ENCODE results near the gene TRPM3. TPM values are rescaled to one million over a fixed set of nuclear protein-coding genes. Genes with fewer than 3 reads are reported as not detected.
A peak's percentile ranks its signal among the peaks of the same experiment; 100 is the strongest.

Gene TRPM3
- total and polyA plus RNA-seq, 2 of the 13 experiments (the other 11 are each of a cell fraction or from before 2014, with no cell fraction given) = not detected

GRCh38 chr9:70574151-70574837 lies 547.1 kb downstream of the TRPM3 start (continued):
- no peak for TF ChIP-seq ZNF710 (CRISPR knock-in tag; IDR thresholded peaks at IDR 0.05; ENCODE audit: borderline replicate concordance)
- TF ChIP-seq MEF2D (CRISPR knock-in tag; IDR thresholded peaks at IDR 0.05) = no peak
- TF ChIP-seq ZNF451 (CRISPR knock-in tag; IDR thresholded peaks at IDR 0.05) = no peak
- TF ChIP-seq ETS1 (CRISPR knock-in tag; IDR thresholded peaks at IDR 0.05) = no peak
- no peak for TF ChIP-seq KDM4B (CRISPR knock-in tag; IDR thresholded peaks at IDR 0.05)

GRCh38 chr9:70573308-70573707 lies 548.1 kb downstream of the TRPM3 start:
- H3K79me2 ChIP-seq (ENCODE audit: insufficient read depth, low read length) = no peaks in the 10 kb centered on the region
- H3K4me2 ChIP-seq (ENCODE audit: low read depth, low read length) = no peak overlapping the region
- in situ Hi-C loops (cut with HindIII; ENCODE audit: extremely low pct_ligation_motif_present, low pct_unique_long_range_greater_than_20kb) = no loop called here
- no TSS peak for BruUV-seq (replicated peaks)
- peak; percentile 69 for ATAC-seq
- DNase-seq (ENCODE audit: low spot score) = no peak
- TF ChIP-seq SOX6 (IDR thresholded peaks at IDR 0.05) = no peak
- peak; percentile 26; the same call in 1 of the 2 replicates for TF ChIP-seq SOX6 (CRISPR knock-in tag; IDR thresholded peaks at IDR 0.05)
- TF ChIP-seq NFAT5 (CRISPR knock-in tag; IDR thresholded peaks at IDR 0.05) = no peak
- TF ChIP-seq SOX13 (IDR thresholded peaks at IDR 0.05) = no peak
- peak in 1 of 2 experiments; percentile 58; a peak in 2 of 4 replicates for TF ChIP-seq SOX13 (CRISPR knock-in tag; conservative IDR thresholded peaks at IDR 0.05 in 1 of 2, IDR thresholded peaks at IDR 0.05 in 1 of 2)
- peaks cover 37% of the 10 kb centered on the region for H3K4me1 ChIP-seq (ENCODE audit: insufficient read depth, low read length)
- H3K9me3 ChIP-seq (ENCODE audit: low read length) = no peaks in the 10 kb centered on the region
- H4K20me1 ChIP-seq (ENCODE audit: insufficient read depth, low read length) = no peaks in the 10 kb centered on the region
- no peak overlapping the region for H3K9ac ChIP-seq (ENCODE audit: insufficient read depth, low read depth, low read length)
- H3K4me3 ChIP-seq (replicated peaks in 1 of 3; ENCODE audit: insufficient read depth in 1 of 3, low read depth in 2 of 3, low read length in 3 of 3) = no peak overlapping the region
- intact Hi-C loops (cut with micrococcal nuclease; ENCODE audit: unreplicated experiment) = no loop called here
- H3K36me3 ChIP-seq (replicated peaks in 1 of 2; ENCODE audit: control insufficient read depth in 1 of 2, insufficient read depth in 2 of 2, low read length in 2 of 2) = no peaks in the 10 kb centered on the region
- ChIA-PET POLR2A (no interaction called here), CTCF (ENCODE audit: low intra/inter-chr PET ratio, low total read pairs) (no interaction called here)
- no peak overlapping the region for H3K27ac ChIP-seq (ENCODE audit: extremely low read length, insufficient read depth, low read length)
- FAIRE-seq = no peak
- H2AFZ ChIP-seq (ENCODE audit: low read length) = no peak overlapping the region
- H3K27me3 ChIP-seq (ENCODE audit: control insufficient read depth in 1 of 2, insufficient read depth in 2 of 2, low read length in 2 of 2) = no peaks in the 10 kb centered on the region

Data from HepG2 (cell line).